Epithelial cell of prostate (primary cell): Measurements from ENCODE around the gene LRCH1.
"Not testable (repeated sequence)": the region's sequence is repeated elsewhere in the genome, so short reads cannot be mapped to it uniquely, and the experiment has no call there.

Source experiments
- DNase-seq: peaks from one replicate; pipeline ENCODE4 v3.0.0-alpha.2; 2011; ENCODE audit warnings: low read depth, low spot score
- H3K27ac ChIP-seq: fragments of 450-650 bp; 2 replicates; pipeline ENCODE4 v1.5.1; 2017; ENCODE audit warnings: mild to moderate bottlenecking

LRCH1 gene

GRCh38 chr13:46735425-46735824, 182.5 kb downstream of the LRCH1 start:
- no peak for DNase-seq
- H3K27ac ChIP-seq: no peak overlapping the region

GRCh38 chr13:46736541-46737310, 183.8 kb downstream of the LRCH1 start:
- DNase-seq: no peak
- no peak overlapping the region for H3K27ac ChIP-seq

- H3K27ac ChIP-seq: no peak overlapping the region
- no peak for DNase-seq
Observed at GRCh38 chr13:46738055-46738454, 185.1 kb downstream of the LRCH1 start.

GRCh38 chr13:46738766-46739165, 185.8 kb downstream of the LRCH1 start:
- DNase-seq: no peak
- H3K27ac ChIP-seq: no peak overlapping the region

- H3K27ac ChIP-seq: no peak overlapping the region
- no peak for DNase-seq
Observed at GRCh38 chr13:46739447-46740098, 186.6 kb downstream of the LRCH1 start.

GRCh38 chr13:46743191-46743590, 190.2 kb downstream of the LRCH1 start:
- H3K27ac ChIP-seq: no peak overlapping the region
- DNase-seq: no peak

- no peak overlapping the region for H3K27ac ChIP-seq
- DNase-seq: no peak
Observed at GRCh38 chr13:46745062-46745461, 192.1 kb downstream of the LRCH1 start.

- no peak for DNase-seq
- no peak overlapping the region for H3K27ac ChIP-seq
Observed at GRCh38 chr13:46745706-46746105, 192.7 kb downstream of the LRCH1 start.

GRCh38 chr13:46747031-46747820, 194.3 kb downstream of the LRCH1 start:
- DNase-seq: no peak
- H3K27ac ChIP-seq: no peak overlapping the region

GRCh38 chr13:46748300-46748699, 195.3 kb downstream of the LRCH1 start:
- DNase-seq: no peak
- H3K27ac ChIP-seq: no peak overlapping the region

- DNase-seq: no peak
Observed at GRCh38 chr13:46749951-46750350, 197.0 kb downstream of the LRCH1 start.

GRCh38 chr13:46751811-46752635, 199.1 kb downstream of the LRCH1 start:
- no peak for DNase-seq
- no peak overlapping the region for H3K27ac ChIP-seq

More at GRCh38 chr13:46749951-46750350, 197.0 kb downstream of the LRCH1 start:
- no peak overlapping the region for H3K27ac ChIP-seq

GRCh38 chr13:46753137-46753536, 200.2 kb downstream of the LRCH1 start:
- no peak for DNase-seq

GRCh38 chr13:46753917-46754316, 200.9 kb downstream of the LRCH1 start:
- no peak for DNase-seq

More at GRCh38 chr13:46753137-46753536, 200.2 kb downstream of the LRCH1 start:
- H3K27ac ChIP-seq: no peak overlapping the region

GRCh38 chr13:46754812-46755211, 201.8 kb downstream of the LRCH1 start:
- DNase-seq: no peak
- H3K27ac ChIP-seq: no peak overlapping the region

More at GRCh38 chr13:46753917-46754316, 200.9 kb downstream of the LRCH1 start:
- H3K27ac ChIP-seq: no peak overlapping the region

- DNase-seq, H3K27ac ChIP-seq: not testable (repeated sequence)
Observed at GRCh38 chr13:46755508-46755907, 202.5 kb downstream of the LRCH1 start.

- DNase-seq: no peak
Observed at GRCh38 chr13:46756977-46757376, 204.0 kb downstream of the LRCH1 start.

GRCh38 chr13:46757640-46758039, 204.7 kb downstream of the LRCH1 start:
- DNase-seq: no peak
- no peak overlapping the region for H3K27ac ChIP-seq

More at GRCh38 chr13:46756977-46757376, 204.0 kb downstream of the LRCH1 start:
- no peak overlapping the region for H3K27ac ChIP-seq

GRCh38 chr13:46759846-46760245, 206.9 kb downstream of the LRCH1 start:
- DNase-seq: peak; percentile 14
- H3K27ac ChIP-seq: no peak overlapping the region

GRCh38 chr13:46761174-46761573, 208.2 kb downstream of the LRCH1 start:
- H3K27ac ChIP-seq: no peak overlapping the region

More at GRCh38 chr13:46761174-46761573, 208.2 kb downstream of the LRCH1 start:
- no peak for DNase-seq
